ENCODE results near the gene ADGRG1.

- TF ChIP-seq CTCF (conservative IDR thresholded peaks at IDR 0.05; ENCODE audit: low read length) (no peak; the same call in 1 of the 2 replicates), EZH2phosphoT487 (IDR thresholded peaks at IDR 0.05; ENCODE audit: borderline replicate concordance, low read depth, low read length) (no peak)
Measured at GRCh38 chr16:57668263-57668571, 39.8 kb downstream of the ADGRG1 start, which contains the start of gene ADGRG3.

Measured in OCI-LY7 (cell line).